ENCODE measurements around the gene TCFL5.
"Not testable (repeated sequence)": the region's sequence is repeated elsewhere in the genome, so short reads cannot be mapped to it uniquely, and the experiment has no call there.

The TCFL5 gene

DNA sequence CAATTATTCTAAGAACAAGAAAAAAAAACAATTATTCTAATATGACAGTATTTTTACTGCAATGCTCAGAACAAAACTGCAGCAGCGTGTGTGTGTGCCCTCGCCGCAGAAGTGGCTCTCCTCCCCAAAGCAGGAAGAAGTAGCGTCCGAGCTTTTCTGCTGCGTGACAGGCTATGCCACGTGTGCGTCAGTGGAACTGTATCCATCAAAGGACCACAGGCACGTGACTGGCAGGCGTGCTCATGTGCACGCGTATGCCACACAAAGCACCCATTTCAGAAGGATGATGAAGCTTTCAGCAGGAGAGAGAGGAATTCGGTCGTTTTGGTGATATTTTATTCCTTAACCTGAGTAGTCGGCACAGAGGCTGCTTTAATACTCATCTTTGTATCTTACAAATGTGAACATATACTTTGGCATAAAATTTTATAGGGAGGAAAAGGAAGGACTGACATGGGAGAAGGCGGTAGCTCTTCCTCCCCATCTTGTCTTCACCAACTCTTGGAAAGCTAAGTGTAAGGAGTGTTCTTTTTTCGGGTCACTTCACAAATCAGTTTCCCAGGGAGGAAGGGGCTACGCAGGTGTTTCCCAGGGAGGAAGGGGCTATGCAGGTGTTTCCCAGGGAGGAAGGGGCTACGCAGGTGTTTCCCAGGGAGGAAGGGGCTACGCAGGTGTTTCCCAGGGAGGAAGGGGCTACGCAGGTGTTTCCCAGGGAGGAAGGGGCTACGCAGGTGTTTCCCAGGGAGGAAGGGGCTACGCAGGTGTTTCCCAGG, 3.4 kb downstream of the TCFL5 start:
- no peak overlapping the region for H3K27ac ChIP-seq
- TF ChIP-seq CTCF (IDR thresholded peaks at IDR 0.05), result no peak
- TF ChIP-seq ZFX (IDR thresholded peaks at IDR 0.05; ENCODE audit: borderline replicate concordance), result no peak

DNA sequence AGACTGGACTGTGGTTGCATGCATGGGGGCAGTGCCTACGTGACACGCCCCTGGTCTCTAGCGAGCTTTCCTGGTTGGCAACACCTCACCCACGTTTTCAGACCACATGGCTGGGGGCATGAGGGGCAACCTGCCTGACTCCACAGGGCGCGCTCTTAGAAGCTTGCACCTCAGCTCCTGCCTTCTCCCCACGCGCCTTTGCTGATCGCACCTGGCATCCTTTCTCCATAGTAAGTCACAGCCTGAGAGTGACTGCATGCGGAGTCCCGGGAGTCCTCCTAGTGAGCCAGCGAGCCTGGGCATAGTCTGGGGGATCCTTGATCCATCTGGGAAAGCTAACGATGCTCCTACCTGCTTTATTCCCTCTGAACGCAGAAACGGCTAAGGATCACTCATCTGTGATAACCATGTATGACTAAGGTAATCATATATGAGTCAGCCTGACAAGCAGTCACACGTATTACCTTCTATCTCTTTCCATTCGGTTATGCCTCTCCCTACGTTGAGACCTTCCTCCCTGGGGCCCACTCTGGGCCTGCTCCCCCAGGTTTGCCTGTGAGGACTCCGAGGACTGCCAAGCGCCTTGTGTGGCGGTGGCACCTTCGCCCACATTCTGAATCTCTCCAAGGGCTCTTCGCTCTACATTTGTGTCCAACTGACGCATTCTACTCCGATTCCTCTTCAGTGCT, 4.5 kb downstream of the TCFL5 start:
- TF ChIP-seq ZFX (IDR thresholded peaks at IDR 0.05; ENCODE audit: borderline replicate concordance), result no peak
- TF ChIP-seq CTCF (IDR thresholded peaks at IDR 0.05), result no peak
- no peak overlapping the region for H3K27ac ChIP-seq

DNA sequence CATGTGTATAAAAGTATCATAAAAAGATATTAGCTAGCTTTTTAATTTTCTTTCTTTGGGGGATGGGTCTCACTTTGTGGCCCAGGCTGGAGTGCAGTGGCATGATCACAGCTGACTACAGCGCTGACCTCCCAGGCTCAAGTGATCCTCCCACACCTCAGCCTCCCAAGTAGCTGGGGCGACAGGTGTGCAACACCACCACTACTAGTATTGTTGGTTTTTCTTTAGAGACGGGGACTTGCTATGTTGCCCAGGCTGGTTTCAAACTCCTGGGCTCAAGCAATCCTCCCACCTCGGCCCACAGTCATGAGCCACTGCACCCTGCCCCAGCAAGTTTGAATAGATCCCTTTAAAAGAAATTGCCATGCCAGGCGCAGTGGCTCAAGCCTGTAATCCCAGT, 6.5 kb downstream of the TCFL5 start:
- H3K27ac ChIP-seq, result no peak overlapping the region
- no peak for TF ChIP-seq ZFX (IDR thresholded peaks at IDR 0.05; ENCODE audit: borderline replicate concordance)
- no peak for TF ChIP-seq CTCF (IDR thresholded peaks at IDR 0.05)

GRCh38 chr20:62854121-62854520, 7.5 kb downstream of the TCFL5 start:
- no peak for TF ChIP-seq CTCF (IDR thresholded peaks at IDR 0.05)
- TF ChIP-seq ZFX (IDR thresholded peaks at IDR 0.05; ENCODE audit: borderline replicate concordance), result no peak

DNA sequence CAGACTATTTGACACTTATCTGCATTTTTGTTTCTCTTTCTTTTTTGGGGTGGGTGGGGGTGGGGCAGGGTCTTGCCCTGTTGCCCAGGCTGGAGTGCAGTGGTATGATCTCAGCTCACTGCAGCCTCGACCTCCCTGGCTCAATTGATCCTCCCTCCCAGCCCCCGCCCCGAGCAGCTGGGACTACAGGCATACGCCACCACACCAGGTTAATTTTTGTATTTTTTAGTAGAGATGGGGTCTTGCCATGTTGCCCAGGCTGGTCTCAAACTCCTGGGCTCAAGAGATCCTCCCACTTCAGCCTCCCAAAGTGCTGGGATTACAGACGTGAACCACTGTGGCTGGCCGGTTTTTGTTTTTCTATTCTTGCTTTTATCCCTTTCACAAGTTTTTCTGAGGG, 8.3 kb downstream of the TCFL5 start:
- H3K27ac ChIP-seq, result not testable (repeated sequence)

More at GRCh38 chr20:62854121-62854520, 7.5 kb downstream of the TCFL5 start:
- H3K27ac ChIP-seq, result no peak overlapping the region

- no peak for TF ChIP-seq CTCF (IDR thresholded peaks at IDR 0.05)
- no peak for TF ChIP-seq ZFX (IDR thresholded peaks at IDR 0.05; ENCODE audit: borderline replicate concordance)
Measured at GRCh38 chr20:62852841-62853240, 8.8 kb downstream of the TCFL5 start.

DNA sequence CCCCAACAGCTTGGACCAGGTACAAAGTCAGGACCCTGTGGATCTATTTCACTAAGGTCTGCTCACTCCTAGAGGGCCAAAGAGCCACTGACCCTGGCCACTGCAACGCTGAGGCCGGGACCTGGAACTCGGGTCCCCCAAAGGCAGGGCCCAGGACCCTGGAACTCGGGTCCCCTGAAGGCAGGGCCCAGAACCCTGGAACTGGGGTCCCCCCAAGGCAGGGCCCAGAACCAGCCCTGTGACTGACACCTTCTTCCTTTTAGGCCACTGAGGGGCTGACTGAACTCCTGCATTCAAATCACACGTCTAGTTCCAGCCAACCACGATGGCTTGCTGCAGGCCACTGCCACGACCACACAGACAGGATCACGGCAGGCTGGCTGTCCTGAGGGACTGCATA, 9.4 kb downstream of the TCFL5 start:
- TF ChIP-seq ZFX (IDR thresholded peaks at IDR 0.05; ENCODE audit: borderline replicate concordance) (no peak), CTCF (IDR thresholded peaks at IDR 0.05) (no peak)
- no peak overlapping the region for H3K27ac ChIP-seq

More at GRCh38 chr20:62852841-62853240, 8.8 kb downstream of the TCFL5 start:
- H3K27ac ChIP-seq, result no peak overlapping the region
